Measurements from ENCODE around the gene ITPR1.

GRCh38 chr3:4615750-4616149 lies 122.6 kb downstream of the ITPR1 start:
- no peak for TF ChIP-seq EZH2 (IDR thresholded peaks at IDR 0.05; ENCODE audit: insufficient read depth, poor library complexity, severe bottlenecking)
- TF ChIP-seq EZH2phosphoT487 (IDR thresholded peaks at IDR 0.05; ENCODE audit: insufficient read depth, low read depth) = no peak
